HG03565 (cell line): ENCODE results near the gene C5orf15.

Experiments
- ATAC-seq: cut with Tn5 transposase; IDR thresholded peaks from one replicate; pipeline ENCODE4 v1.9.1; 2021; ENCODE audit warnings: mild to moderate bottlenecking, moderate library complexity; ENCODE audit not compliant: unreplicated experiment

C5orf15 gene

GRCh38 chr5:133925866-133926488 lies 42.4 kb downstream of the C5orf15 start:
- no peak for ATAC-seq

GRCh38 chr5:133925269-133925668 lies 43.2 kb downstream of the C5orf15 start:
- no peak for ATAC-seq

GRCh38 chr5:133924221-133924920 lies 44.1 kb downstream of the C5orf15 start:
- ATAC-seq, result no peak

- ATAC-seq, result no peak
These were observed 46.4 kb downstream of the C5orf15 start for GRCh38 chr5:133921979-133922378.

- no peak for ATAC-seq
These were observed 47.4 kb downstream of the C5orf15 start for GRCh38 chr5:133921069-133921468.

GRCh38 chr5:133919148-133920136 lies 49.0 kb downstream of the C5orf15 start:
- ATAC-seq, result no peak

- ATAC-seq, result no peak
These were observed 49.7 kb downstream of the C5orf15 start for GRCh38 chr5:133918731-133919130.

GRCh38 chr5:133918316-133918715 lies 50.1 kb downstream of the C5orf15 start:
- ATAC-seq, result no peak

GRCh38 chr5:133917785-133918184 lies 50.6 kb downstream of the C5orf15 start:
- ATAC-seq, result no peak

- no peak for ATAC-seq
These were observed 51.5 kb downstream of the C5orf15 start for GRCh38 chr5:133916914-133917313.

- ATAC-seq, result no peak
These were observed 51.9 kb downstream of the C5orf15 start for GRCh38 chr5:133916479-133916878.

GRCh38 chr5:133914434-133914833 lies 54.0 kb downstream of the C5orf15 start:
- ATAC-seq, result no peak

- ATAC-seq, result no peak
These were observed 54.8 kb downstream of the C5orf15 start for GRCh38 chr5:133913413-133914155.

GRCh38 chr5:133912951-133913350 lies 55.5 kb downstream of the C5orf15 start:
- ATAC-seq, result no peak

GRCh38 chr5:133910571-133910970 lies 57.9 kb downstream of the C5orf15 start:
- no peak for ATAC-seq

GRCh38 chr5:133909603-133910002 lies 58.8 kb downstream of the C5orf15 start:
- no peak for ATAC-seq

- no peak for ATAC-seq
These were observed 61.4 kb downstream of the C5orf15 start for GRCh38 chr5:133907075-133907474.

- ATAC-seq, result no peak
These were observed 62.1 kb downstream of the C5orf15 start for GRCh38 chr5:133906303-133906702.
